IPS-18c (cell line): ENCODE measurements around the gene INPP4A.
"Not testable (repeated sequence)": the region's sequence is repeated elsewhere in the genome, so short reads cannot be mapped to it uniquely, and the experiment has no call there.

ENCODE experiments used
- H3K4me3 ChIP-seq: 2 replicates; pipeline ENCODE4 v1.7.0; 2013; ENCODE audit warnings: low read depth, mild to moderate bottlenecking, low read length, moderate library complexity; ENCODE audit not compliant: insufficient read depth
- H3K9me3 ChIP-seq: one replicate; pipeline ENCODE4 v1.6.1; 2013; ENCODE audit warnings: mild to moderate bottlenecking, low read length, moderate library complexity; ENCODE audit not compliant: control insufficient read depth, insufficient read depth

INPP4A gene

DNA sequence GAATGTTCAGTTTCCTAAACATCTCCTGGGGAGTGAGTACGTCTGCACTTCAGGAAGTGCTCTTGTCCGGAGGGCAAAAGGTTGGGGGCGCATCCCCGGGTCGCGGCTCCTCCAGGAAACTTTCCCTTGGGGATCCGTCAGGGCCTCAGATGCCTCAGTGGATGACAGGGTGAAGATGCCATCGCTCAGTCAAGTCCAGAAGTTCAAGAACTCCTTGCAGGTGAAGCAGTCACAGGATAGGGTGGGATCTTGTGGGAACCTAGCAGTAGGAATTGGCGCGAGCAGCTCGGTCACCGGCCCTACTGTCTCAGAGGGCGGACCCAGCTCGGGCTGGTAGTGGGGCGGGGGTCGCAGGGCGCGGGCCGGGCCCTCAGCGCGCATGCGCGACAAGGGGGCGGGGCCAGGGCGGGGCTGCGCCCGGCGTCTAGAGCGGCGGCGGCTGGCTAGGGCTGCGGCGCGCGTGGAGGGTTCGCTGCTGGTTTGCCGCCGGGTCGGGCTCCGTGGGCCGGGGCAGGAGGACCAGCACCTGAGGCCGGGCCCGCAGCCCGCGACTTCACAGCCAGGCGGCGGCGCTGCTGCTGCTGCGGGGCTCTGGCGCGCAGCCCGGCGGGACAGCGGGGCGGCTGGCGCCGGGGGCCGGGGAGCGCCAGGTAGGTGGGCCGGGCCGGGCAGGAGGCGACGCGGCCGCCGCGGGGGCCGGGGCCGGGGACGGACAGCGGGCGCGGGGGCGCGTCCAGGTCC is at the start of gene INPP4A:
Gene INPP4A (plus strand): TSS at position 423 of the 741 bp plus-strand sequence. CDS start 75,191 bp downstream, outside the sequence.
- Histone ChIP-seq H3K9me3 (no peaks in the 10 kb centered on the region), H3K4me3 (peak within 1 kb of the TSS; percentile 59)

DNA sequence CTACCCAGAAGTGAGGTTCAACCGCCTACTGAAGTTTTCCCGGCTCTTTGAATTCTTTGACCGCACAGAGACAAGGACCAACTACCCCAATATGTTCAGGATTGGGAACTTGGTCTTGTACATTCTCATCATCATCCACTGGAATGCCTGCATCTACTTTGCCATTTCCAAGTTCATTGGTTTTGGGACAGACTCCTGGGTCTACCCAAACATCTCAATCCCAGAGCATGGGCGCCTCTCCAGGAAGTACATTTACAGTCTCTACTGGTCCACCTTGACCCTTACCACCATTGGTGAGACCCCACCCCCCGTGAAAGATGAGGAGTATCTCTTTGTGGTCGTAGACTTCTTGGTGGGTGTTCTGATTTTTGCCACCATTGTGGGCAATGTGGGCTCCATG is 48.7 kb upstream of the INPP4A start:
- Histone ChIP-seq H3K9me3 (no peaks in the 10 kb centered on the region), H3K4me3 (no peak overlapping the region)

DNA sequence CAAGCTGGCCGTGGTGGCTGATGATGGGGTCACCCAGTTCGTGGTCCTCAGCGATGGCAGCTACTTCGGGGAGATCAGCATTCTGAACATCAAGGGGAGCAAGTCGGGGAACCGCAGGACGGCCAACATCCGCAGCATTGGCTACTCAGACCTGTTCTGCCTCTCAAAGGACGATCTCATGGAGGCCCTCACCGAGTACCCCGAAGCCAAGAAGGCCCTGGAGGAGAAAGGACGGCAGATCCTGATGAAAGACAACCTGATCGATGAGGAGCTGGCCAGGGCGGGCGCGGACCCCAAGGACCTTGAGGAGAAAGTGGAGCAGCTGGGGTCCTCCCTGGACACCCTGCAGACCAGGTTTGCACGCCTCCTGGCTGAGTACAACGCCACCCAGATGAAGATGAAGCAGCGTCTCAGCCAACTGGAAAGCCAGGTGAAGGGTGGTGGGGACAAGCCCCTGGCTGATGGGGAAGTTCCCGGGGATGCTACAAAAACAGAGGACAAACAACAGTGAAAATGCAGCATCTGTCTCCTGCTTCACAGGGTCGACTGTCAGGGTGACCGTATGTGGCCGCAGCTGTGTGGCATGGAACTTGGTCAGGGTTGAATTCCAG is 47.8 kb upstream of the INPP4A start:
- Histone ChIP-seq H3K4me3 (no peak overlapping the region), H3K9me3 (no peaks in the 10 kb centered on the region)

DNA sequence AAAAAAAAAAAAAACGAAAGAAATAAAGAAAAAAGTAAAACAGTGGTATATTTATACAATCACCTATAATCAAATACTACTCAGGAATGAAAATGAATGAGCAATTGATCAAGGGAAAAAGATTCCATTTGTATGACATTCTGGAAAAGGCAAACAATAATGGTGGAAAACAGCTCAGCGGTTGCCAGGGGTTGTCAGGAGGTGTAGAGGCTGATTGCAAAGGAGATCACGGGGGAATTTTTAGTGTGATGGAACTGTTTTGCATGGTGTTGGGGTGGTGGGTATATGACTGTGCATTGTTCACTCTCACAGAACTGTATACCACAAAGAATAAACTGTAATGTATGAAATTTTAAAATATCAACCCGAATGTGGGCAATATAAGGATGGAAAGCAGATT is 45.5 kb upstream of the INPP4A start:
- Histone ChIP-seq H3K4me3 (no peak overlapping the region), H3K9me3 (no peaks in the 10 kb centered on the region)

- Histone ChIP-seq H3K9me3 (no peaks in the 10 kb centered on the region), H3K4me3 (no peak overlapping the region)
Observed at GRCh38 chr2:98403878-98404277, 40.8 kb upstream of the INPP4A start.

GRCh38 chr2:98404556-98405250 is 40.0 kb upstream of the INPP4A start:
- Histone ChIP-seq H3K4me3 (no peak overlapping the region), H3K9me3 (no peaks in the 10 kb centered on the region)

DNA sequence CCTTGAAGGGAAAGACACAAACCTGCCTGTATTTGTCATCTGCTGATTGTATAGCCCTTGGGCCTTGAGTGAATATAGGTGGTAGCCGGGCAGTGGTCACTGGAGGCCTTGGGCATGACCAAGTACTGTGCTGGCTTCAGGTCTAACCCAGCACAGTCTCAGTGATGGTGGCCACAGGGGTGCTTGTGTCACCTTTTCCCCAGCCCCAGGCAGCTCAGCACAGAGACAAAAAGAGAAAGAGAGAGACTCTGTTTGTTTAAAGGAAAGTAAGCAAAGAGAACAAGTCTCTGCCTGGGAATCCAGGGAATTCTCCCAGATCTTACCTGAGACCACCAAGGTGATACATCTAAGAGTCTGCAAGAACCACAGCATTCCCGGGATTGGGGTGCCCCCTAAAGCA is 39.4 kb upstream of the INPP4A start:
- Histone ChIP-seq H3K4me3 (no peak overlapping the region), H3K9me3 (no peaks in the 10 kb centered on the region)

DNA sequence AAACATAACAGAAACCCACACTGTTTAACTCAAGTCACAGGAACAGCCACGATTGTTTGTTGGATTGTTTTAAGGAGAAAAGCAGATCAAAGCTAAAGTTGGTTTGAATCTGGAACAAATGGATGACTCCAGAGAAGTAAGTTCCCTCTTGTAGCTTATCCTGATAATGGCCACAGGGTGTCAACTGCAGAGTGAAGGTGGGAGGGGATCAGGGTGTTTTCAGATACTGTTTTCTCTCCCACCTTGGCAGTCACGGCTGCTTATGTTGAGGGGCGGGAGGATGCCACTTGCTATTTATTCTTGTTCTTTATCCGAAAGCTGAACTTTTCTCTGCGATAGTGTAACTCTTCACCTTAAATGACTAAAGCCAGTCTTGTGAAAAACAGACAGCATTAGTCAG is 36.5 kb upstream of the INPP4A start:
- Histone ChIP-seq H3K4me3 (no peak overlapping the region), H3K9me3 (no peaks in the 10 kb centered on the region)

GRCh38 chr2:98412751-98413458 is 31.8 kb upstream of the INPP4A start:
- H3K4me3 ChIP-seq = no peak overlapping the region
- peaks cover 3% of the 10 kb centered on the region for H3K9me3 ChIP-seq

- not testable (repeated sequence) for H3K4me3 ChIP-seq, H3K9me3 ChIP-seq
Observed at GRCh38 chr2:98414246-98414645, 30.4 kb upstream of the INPP4A start.

GRCh38 chr2:98415719-98416248 is 28.9 kb upstream of the INPP4A start:
- not testable (repeated sequence) for H3K4me3 ChIP-seq, H3K9me3 ChIP-seq

- Histone ChIP-seq H3K4me3 (no peak overlapping the region), H3K9me3 (peaks cover 3% of the 10 kb centered on the region)
Observed at GRCh38 chr2:98416383-98417159, 28.1 kb upstream of the INPP4A start.

- H3K9me3 ChIP-seq = peaks cover 2% of the 10 kb centered on the region
- no peak overlapping the region for H3K4me3 ChIP-seq
Observed at GRCh38 chr2:98419544-98419943, 25.1 kb upstream of the INPP4A start.

GRCh38 chr2:98419977-98420725 is 24.5 kb upstream of the INPP4A start:
- no peak overlapping the region for H3K4me3 ChIP-seq

DNA sequence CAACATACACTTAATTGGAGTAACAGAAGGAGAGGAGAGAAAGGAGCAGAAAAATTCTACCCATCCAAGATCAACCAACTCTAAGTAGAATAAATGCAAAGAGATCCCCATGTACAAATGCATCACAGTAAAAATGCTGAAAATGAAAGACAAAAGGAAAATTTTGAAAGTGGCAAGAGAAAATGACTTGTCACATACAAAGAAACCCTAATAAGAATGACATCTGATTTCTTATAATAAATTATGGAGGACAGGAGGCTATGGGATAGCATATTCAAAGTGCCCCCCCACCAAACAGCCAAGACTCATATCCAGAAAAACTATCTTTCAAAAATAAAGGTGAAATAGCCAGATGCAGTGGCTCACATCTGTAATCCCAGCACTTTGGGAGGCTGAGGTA is 22.2 kb upstream of the INPP4A start:
- H3K4me3 ChIP-seq = no peak overlapping the region
- H3K9me3 ChIP-seq = peaks cover 4% of the 10 kb centered on the region

More at GRCh38 chr2:98419977-98420725, 24.5 kb upstream of the INPP4A start:
- peaks cover 4% of the 10 kb centered on the region for H3K9me3 ChIP-seq

DNA sequence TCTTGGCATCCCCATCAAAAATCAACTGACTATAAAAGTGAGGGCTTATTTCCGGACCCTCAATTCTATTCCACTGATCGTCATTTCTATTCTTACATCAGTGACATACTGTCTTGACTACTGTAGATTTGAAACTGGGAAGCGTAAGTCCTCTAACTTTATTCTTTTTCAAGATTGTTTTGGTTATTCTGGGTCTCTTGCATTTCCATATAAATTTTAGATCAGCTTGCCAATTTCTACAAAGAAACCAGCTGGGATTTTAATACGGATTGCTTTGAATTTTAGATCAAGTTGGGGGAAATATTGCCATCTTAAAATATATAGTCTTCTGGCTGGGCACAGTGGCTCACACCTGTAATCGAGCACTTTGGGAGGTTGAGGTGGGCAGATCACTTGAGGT is 17.9 kb upstream of the INPP4A start:
- H3K4me3 ChIP-seq = no peak overlapping the region
- peaks cover 4% of the 10 kb centered on the region for H3K9me3 ChIP-seq
